ENCODE data around the gene CD48.
A peak's percentile ranks its signal among the peaks of the same experiment; 100 is the strongest.

Gene CD48

DNA sequence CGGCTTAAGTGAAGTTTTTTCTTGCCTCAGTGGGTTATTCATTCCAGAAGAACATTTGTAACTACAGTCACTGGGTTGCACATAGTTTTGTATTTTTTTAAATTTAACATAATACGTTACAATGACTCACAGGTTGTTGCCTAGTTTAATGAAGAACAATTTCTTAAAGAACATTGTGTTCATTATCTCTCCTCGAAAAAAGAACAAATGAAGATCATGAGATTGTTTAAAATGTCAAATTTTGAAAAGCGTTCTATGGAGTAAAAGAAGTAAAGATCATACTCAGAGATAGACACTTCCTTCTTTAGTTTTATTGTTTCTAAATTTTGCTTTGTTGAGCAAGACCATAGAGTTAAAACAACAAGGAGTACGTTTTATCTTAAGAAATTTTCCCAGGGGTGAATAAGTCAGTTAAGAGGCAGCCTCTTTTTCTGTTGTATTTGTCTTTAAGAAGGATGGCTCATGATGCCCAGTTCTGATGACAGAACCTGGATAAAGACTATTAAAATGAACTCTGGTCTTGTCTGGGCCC lies 54.3 kb downstream of the CD48 start:
- Histone ChIP-seq H3K9me2 (replicated peaks; ENCODE audit: insufficient read depth, low read length) (no peaks in the 10 kb centered on the region), H3K9me3 (ENCODE audit: insufficient read depth, low read length) (no peaks in the 10 kb centered on the region), H3K79me2 (ENCODE audit: insufficient read depth, low read length) (no peaks in the 10 kb centered on the region), H3F3A (ENCODE audit: insufficient read depth) (0 out of 2 replicates have a peak, but pooled peaks cover 4% of the 10 kb centered on the region), H4K20me1 (ENCODE audit: low read depth, low read length) (no peaks in the 10 kb centered on the region), H2AFZ (ENCODE audit: low read depth, low read length, severe bottlenecking) (no peak overlapping the region), H3K9ac (ENCODE audit: low read length) (no peak overlapping the region), H3K36me3 (ENCODE audit: low read length) (no peaks in the 10 kb centered on the region), H3K27me3 (ENCODE audit: low read length) (no peaks in the 10 kb centered on the region), H3K4me2 (ENCODE audit: low read depth, low read length, poor library complexity, severe bottlenecking) (no peak overlapping the region), H3K4me3 (ENCODE audit: insufficient read depth, low read length, poor library complexity, severe bottlenecking) (no peak overlapping the region), H3K27ac (ENCODE audit: low read depth, low read length) (no peak overlapping the region)
- TF ChIP-seq, protein P1, sequence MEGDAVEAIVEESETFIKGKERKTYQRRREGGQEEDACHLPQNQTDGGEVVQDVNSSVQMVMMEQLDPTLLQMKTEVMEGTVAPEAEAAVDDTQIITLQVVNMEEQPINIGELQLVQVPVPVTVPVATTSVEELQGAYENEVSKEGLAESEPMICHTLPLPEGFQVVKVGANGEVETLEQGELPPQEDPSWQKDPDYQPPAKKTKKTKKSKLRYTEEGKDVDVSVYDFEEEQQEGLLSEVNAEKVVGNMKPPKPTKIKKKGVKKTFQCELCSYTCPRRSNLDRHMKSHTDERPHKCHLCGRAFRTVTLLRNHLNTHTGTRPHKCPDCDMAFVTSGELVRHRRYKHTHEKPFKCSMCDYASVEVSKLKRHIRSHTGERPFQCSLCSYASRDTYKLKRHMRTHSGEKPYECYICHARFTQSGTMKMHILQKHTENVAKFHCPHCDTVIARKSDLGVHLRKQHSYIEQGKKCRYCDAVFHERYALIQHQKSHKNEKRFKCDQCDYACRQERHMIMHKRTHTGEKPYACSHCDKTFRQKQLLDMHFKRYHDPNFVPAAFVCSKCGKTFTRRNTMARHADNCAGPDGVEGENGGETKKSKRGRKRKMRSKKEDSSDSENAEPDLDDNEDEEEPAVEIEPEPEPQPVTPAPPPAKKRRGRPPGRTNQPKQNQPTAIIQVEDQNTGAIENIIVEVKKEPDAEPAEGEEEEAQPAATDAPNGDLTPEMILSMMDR (IDR thresholded peaks at IDR 0.05; ENCODE audit: insufficient read depth, low read length, poor library complexity, severe bottlenecking), result no peak
- TF ChIP-seq EZH2phosphoT487 (conservative IDR thresholded peaks at IDR 0.05; ENCODE audit: low read length), result no peak

- TF ChIP-seq EZH2phosphoT487 (conservative IDR thresholded peaks at IDR 0.05; ENCODE audit: low read length), result no peak
- TF ChIP-seq, protein P1 (IDR thresholded peaks at IDR 0.05; ENCODE audit: insufficient read depth, low read length, poor library complexity, severe bottlenecking), result no peak
- 0 out of 2 replicates have a peak, but pooled peaks cover 3% of the 10 kb centered on the region for H3F3A ChIP-seq (ENCODE audit: insufficient read depth)
- H3K4me3 ChIP-seq (ENCODE audit: insufficient read depth, low read length, poor library complexity, severe bottlenecking), result no peak overlapping the region
- H3K36me3 ChIP-seq (ENCODE audit: low read length), result no peaks in the 10 kb centered on the region
- no peaks in the 10 kb centered on the region for H3K27me3 ChIP-seq (ENCODE audit: low read length)
- H3K27ac ChIP-seq (ENCODE audit: low read depth, low read length), result no peak overlapping the region
- no peaks in the 10 kb centered on the region for H4K20me1 ChIP-seq (ENCODE audit: low read depth, low read length)
- H3K79me2 ChIP-seq (ENCODE audit: insufficient read depth, low read length), result no peaks in the 10 kb centered on the region
- H2AFZ ChIP-seq (ENCODE audit: low read depth, low read length, severe bottlenecking), result no peak overlapping the region
- H3K9me2 ChIP-seq (replicated peaks; ENCODE audit: insufficient read depth, low read length), result no peaks in the 10 kb centered on the region
- H3K9me3 ChIP-seq (ENCODE audit: insufficient read depth, low read length), result no peaks in the 10 kb centered on the region
- no peak overlapping the region for H3K4me2 ChIP-seq (ENCODE audit: low read depth, low read length, poor library complexity, severe bottlenecking)
- no peak overlapping the region for H3K9ac ChIP-seq (ENCODE audit: low read length)
Observed at GRCh38 chr1:160656737-160657136, 54.9 kb downstream of the CD48 start.

- H3K4me2 ChIP-seq (ENCODE audit: low read depth, low read length, poor library complexity, severe bottlenecking), result peak overlapping the region; percentile 1
- TF ChIP-seq, protein P1 (IDR thresholded peaks at IDR 0.05; ENCODE audit: insufficient read depth, low read length, poor library complexity, severe bottlenecking), result no peak
- no peak for TF ChIP-seq EZH2phosphoT487 (conservative IDR thresholded peaks at IDR 0.05; ENCODE audit: low read length)
- H3K79me2 ChIP-seq (ENCODE audit: insufficient read depth, low read length), result peaks cover 3% of the 10 kb centered on the region; the same call in 1 of the 2 replicates
- no peaks in the 10 kb centered on the region for H3K9me2 ChIP-seq (replicated peaks; ENCODE audit: insufficient read depth, low read length)
- peaks cover 8% of the 10 kb centered on the region; the same call in 1 of the 2 replicates for H3F3A ChIP-seq (ENCODE audit: insufficient read depth)
- no peak overlapping the region for H3K4me3 ChIP-seq (ENCODE audit: insufficient read depth, low read length, poor library complexity, severe bottlenecking)
- no peaks in the 10 kb centered on the region for H4K20me1 ChIP-seq (ENCODE audit: low read depth, low read length)
- H3K9me3 ChIP-seq (ENCODE audit: insufficient read depth, low read length), result no peaks in the 10 kb centered on the region
- H3K27me3 ChIP-seq (ENCODE audit: low read length), result no peaks in the 10 kb centered on the region
- H3K36me3 ChIP-seq (ENCODE audit: low read length), result no peaks in the 10 kb centered on the region
- no peak overlapping the region for H3K9ac ChIP-seq (ENCODE audit: low read length)
- H2AFZ ChIP-seq (ENCODE audit: low read depth, low read length, severe bottlenecking), result no peak overlapping the region
- H3K27ac ChIP-seq (ENCODE audit: low read depth, low read length), result no peak overlapping the region
Observed at GRCh38 chr1:160653620-160654016, 58.0 kb downstream of the CD48 start.
